GM12873 (cell line): ENCODE measurements around the gene NUDT3.

Experiments used
- CTCF ChIP-seq: IDR thresholded peaks from 2 replicates; pipeline ENCODE4 v1.5.1; 2012; ENCODE audit warnings: low read depth, mild to moderate bottlenecking, moderate library complexity, low read length, control low read depth; ENCODE audit not compliant: insufficient read depth; ENCODE audit errors: missing control alignments

Gene NUDT3

GRCh38 chr6:34232901-34233300 is 159.6 kb downstream of the NUDT3 start:
- no peak for TF ChIP-seq CTCF

GRCh38 chr6:34231566-34232336 is 160.7 kb downstream of the NUDT3 start:
- TF ChIP-seq CTCF: no peak

GRCh38 chr6:34230653-34231371 is 161.7 kb downstream of the NUDT3 start:
- TF ChIP-seq CTCF: no peak

- no peak for TF ChIP-seq CTCF
These were observed 162.6 kb downstream of the NUDT3 start for GRCh38 chr6:34229877-34230276.
